Activated T-helper 1 cell treated with Interleukin-2 at 50 U/mL for 16 hours (primary cell): ENCODE data around the gene LRRIQ4.
A peak's percentile ranks its signal among the peaks of the same experiment; 100 is the strongest.

ENCODE experiments used
- DNase-seq: peaks from one replicate; pipeline ENCODE4 v3.0.0-alpha.2; 2020; ENCODE audit warnings: low read depth

The LRRIQ4 gene

DNA sequence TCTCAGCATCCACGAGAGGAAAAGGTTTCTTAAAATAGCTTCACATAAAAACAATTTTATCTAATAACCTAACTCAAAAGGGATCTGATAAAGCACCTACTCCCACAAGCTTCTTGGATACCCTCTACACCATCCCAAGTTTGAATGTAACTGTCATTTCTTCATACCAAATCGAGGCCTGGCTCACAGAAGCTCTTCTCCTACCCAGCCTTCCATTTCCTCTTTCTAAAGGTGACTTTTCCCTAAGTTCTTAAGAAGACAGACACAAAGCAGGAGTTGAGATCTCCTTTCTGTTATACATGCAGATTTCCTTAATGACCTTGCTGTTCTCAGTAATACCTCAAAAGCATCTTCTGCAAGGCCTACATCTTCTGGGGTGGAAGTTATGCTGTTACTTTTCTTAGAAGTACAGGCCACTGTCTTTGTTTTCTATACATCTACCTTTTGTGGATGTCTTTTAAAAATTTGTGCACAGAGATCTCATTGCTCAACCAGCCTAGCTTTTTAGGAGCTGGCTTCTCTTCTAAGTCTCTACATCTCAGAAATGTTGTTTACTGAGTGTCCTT lies 3.4 kb upstream of the LRRIQ4 start:
- DNase-seq, result no peak

DNA sequence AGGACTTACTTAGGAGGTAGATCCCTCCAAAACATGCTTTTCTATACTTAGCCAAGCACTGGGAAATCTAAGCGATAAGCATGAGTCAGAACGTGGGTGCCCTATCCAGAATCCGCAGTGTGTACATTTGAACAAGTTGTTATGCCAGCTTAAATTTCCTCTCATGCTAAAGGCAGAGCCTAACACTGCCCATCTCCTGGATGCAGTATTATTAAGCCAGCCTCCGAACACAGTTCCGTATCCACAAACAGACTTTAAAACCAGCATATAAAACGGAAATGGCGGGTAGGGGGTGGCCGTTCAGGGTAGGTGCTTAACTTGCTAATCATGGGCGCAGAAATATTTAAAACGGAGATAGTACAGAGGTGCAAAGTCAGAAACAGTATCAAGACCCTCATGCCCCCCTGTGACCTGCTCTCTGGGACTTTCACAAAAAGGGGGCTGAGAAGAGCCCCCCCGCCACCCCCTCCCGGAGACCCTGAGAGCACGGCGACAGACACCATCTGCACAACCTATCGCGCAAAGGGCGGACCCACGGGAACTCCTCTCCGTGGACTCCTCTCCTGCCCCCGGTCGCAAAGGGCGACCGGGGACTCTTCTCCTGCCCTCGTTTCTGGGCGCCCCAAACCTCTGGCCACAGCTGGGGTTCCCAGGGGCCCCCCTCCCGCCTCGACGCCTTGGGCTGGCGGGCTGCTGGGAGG lies 889 bp upstream of the LRRIQ4 start:
- no peak for DNase-seq

DNA sequence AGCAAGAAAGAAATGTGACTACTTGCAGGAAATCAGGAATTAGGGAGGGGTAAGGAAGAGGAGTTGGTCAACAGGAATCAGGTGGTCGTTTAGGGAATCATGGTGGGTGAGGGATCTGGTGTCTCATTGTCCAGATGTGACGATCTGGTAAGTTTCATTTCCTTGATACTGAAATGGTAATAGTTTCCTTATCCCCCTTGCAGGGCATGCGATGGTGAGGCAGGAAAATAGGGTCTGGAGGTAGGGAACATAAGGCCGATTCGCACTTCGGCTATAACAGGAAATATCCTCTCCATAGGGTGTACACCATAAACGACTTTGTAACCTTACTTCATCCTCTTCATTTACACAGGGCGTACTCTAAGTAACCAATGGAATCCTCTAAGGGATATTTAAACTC lies 608 bp downstream of the LRRIQ4 start:
- no peak for DNase-seq

DNA sequence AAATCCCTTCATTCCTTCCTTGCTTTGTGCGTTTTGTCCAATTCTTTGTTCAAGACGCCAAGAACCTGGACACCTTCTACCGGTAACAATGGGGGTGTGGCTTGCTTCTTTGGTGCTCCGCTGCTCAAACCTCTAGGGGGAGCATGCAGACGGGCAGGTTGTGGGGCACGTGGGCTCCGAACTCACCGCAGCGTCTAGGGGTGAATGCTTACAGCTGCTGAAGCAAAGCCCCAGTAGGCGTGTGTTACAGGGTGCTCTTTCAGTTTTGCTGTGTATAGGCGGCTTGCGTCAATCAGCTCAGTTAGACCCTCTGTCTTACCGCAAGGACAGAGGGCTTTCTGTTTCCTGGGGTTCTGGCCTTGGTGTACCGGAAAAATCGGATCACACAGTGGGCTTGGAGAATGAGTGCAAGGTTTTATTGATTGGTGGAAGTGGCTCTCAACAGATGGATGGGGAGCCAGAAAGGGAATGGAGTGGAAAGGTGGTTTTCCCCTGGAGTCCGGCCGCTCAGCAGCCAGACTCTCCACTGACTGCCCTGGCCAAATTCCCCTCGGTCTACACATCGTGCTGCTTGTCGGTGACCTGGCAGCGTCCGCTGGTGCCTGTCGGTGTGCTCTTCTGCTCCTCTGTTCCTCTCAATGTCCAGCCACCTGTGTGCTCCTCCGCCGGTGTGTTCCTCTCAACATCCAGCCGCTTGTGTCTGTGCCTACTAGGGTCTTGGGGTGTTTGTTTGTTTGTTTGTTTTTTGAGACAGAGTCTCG lies 1.3 kb downstream of the LRRIQ4 start:
- DNase-seq, result peak; percentile 51

DNA sequence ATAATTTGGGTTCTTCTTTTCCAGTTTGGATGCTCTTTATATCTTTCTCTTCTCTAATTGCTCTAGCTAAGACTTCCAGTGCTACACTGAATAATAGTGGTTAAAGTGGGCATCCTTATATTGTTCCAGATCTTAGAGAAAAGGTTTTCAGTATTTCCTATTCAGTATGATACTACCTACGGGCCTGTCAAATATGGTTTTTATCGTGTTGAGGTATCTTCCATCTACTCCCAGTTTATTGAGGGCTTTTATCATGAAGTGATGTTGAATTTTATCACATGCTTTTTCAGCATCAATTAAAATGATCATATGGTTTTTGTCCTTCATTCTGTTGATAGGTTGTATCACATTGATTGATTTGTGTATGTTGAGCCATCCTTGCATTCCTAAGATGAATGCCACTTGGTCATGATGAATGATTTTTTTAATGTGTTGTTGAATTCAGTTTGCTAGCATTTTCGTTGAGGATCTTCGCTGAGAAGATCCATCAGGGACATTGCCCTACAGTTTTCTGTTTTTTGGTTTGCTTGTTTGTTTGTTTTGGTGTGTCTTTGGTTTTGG lies 3.0 kb downstream of the LRRIQ4 start:
- no peak for DNase-seq

DNA sequence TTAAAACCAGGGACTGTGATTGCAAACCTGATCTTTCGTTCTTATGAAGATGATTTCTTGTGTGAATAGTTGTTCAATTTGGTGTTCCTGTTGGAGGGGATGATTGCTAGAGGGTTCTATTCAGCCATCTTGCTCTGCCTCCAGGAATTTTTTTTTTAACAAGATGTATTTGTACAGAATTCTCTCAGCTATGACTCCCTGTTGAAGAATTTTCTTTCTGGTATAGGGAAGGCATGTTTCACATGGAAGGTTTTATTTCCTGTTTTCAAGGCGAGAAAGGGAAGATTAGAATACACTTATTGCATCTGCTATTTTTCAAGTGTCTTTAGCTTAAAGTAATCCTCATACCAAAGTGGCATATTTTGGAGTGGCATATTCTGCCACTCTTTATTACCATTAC lies 5.6 kb downstream of the LRRIQ4 start:
- no peak for DNase-seq

DNA sequence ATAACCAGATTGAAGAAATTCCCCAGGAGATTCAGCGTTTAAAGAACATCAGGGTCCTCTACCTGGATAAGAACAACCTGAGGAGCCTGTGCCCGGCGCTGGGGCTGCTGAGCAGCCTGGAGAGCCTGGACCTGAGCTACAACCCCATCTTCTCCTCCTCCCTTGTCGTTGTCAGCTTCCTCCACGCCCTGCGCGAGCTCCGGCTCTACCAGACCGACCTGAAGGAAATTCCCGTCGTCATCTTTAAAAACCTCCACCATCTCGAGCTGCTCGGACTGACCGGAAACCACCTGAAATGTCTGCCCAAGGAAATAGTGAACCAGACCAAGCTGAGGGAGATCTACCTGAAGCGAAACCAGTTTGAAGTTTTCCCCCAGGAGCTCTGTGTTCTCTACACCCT lies 9.4 kb downstream of the LRRIQ4 start:
- DNase-seq, result no peak

DNA sequence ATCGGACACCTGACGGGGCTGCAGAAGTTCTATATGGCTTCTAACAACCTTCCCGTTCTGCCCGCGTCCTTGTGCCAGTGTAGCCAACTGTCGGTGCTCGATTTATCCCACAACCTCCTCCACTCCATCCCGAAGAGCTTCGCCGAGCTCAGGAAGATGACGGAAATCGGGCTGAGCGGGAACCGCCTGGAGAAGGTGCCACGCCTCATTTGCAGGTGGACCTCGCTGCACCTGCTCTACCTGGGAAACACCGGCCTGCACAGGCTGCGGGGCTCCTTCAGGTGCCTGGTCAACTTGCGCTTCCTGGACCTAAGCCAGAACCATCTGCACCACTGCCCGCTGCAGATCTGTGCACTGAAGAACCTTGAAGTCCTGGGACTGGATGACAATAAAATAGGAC lies 9.9 kb downstream of the LRRIQ4 start:
- DNase-seq, result no peak

DNA sequence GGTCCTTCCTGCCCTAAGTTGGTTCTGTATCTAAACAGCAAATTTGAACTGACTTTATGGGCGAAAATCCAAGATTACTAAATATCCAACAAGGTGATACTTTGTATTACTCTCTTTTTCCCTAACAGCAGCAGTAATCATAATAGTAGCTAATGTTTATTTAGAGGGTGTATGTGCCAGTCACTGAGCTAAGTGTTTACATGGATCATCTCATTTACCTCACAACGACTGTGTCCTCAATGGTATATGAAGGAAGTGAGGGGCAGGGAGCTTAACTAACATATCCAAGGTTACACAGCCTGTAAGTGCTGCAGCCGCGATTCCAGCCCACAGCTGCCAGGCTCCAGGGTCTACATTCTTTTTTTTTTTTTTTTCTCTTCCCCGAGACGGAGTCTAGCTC lies 10.3 kb downstream of the LRRIQ4 start:
- no peak for DNase-seq

DNA sequence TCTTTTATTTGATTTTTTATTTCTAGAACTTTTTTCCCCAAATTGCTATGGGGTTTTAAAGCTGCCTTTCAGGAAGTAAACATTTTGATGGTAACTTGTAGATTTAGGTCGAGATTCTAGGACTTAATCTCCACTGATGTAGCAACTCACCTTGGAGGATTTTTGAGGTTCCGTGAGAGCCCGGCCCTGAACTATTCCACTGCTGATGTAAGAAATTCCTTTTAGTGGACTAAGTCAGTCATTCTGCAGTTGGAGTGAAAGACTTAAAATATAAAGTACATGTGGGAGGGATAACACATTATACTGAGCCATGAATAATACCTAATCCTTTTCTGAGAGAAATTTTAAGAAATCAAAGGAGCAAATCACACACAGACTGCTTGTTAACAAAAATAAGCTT lies 12.6 kb downstream of the LRRIQ4 start:
- no peak for DNase-seq

DNA sequence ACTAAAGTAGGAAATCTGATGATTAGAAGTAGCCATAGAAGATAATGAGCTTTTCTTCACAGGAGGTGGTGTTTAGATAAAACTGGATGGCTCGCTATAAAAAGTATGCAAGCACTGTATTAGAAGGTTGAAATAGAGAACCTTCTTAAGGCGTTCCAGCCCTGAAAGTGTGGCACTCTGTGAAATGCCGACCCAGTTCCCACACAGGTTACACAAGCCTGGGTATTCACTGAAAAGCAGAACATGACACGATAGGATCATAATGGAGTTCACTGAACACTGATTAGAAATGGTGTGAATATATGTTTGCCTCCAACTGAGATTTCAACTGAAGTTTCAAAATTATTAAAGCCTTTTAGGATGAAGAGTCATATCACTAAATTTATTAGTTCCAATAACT lies 15.0 kb downstream of the LRRIQ4 start:
- DNase-seq, result no peak

DNA sequence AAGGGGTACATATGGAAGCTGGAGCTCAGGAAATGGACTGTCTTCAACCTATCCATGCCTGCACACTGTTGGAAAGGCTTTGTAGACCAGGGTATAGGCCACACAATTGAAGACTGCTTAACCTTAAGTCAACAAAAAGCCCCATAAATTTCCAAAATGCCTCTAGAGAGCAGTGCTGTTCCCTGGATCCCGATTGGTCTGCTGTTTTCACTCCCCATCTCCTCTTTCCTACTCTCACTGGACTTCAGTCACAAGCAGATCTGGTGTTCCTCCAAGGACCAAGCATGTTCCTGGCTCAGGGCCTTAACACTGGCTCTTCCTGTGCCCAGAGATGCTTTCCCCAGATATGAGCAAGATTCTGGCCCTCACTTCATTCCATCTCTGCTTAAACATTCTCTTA lies 22.9 kb downstream of the LRRIQ4 start:
- no peak for DNase-seq

DNA sequence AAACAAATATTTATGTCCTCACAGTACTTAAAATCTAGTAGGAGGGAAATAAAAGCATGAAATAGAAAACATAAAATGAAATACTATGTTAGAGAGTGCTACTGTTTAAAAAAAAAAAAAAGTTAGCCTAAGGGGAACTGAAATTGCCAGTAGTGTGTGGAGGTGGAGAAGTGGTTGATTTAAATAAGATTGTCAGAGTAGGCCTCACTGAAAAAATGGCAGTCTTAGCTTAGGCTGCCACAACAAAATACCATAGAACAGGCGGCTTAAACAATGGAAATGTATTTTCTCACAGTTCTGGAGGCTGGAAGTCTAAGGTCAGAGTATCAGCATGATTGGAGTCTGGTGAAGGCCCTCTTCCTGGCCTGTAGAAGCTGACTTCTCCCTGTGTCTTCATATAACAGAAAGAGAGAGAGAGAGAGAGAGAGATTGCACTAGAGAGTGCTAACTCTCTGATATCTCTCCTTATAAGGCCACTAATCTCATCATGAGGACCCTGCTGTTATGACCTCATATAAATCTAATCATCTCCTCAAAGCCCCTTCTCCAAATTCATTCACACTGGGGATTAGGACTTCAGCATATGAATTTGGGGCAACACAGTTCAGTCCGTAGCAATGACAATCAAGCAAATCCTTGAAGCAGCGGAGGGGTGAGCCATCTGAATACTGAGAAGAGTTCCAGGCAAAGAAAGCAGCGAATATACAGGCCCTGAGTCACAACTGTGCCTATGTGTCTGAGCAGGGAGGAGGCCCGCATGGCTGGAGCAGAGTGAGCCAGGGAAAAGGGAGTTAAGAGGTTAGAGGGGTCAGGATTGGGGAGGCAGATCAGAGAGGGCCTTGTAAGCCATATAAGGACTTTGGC lies 23.6 kb downstream of the LRRIQ4 start:
- no peak for DNase-seq

DNA sequence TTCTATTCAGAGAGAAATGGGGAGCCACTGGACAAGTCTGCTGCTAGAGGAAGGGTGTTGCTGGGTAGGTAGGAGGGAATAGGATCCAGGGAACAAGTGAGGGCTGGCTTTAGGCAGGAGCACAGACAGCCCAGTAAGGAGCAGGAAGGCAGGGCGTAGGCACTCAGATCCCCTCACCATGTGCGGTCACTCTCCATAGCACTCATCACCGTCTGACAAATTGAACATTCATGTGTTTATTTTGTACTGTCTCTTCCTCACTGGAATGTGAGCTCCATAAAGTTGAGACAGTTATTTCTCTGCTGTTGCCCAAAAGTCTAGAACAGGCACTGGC lies 24.2 kb downstream of the LRRIQ4 start:
- no peak for DNase-seq

DNA sequence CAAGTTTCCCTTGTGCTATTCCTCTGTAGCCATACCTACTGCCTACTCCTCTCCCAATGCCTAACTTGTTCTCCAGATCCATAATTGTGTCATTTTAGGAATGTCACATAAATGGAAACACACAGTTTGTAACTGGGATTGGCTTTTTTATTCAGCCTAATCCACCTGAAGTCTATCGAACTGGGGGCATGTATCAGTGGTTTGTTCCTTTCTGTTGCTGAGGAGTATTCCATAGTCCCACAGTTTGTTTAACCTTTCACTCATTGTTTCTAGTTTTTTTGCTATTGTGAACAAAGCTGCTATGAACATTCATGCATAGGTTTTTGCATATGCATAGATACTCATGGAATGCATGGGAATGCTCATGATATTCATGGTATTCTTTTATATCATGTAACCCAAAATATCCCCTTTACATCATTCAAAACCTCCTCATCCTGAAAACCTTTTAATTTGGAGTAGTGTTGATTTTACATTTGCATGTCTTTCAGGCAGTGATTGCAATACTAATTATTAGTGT lies 25.9 kb downstream of the LRRIQ4 start:
- DNase-seq, result no peak

DNA sequence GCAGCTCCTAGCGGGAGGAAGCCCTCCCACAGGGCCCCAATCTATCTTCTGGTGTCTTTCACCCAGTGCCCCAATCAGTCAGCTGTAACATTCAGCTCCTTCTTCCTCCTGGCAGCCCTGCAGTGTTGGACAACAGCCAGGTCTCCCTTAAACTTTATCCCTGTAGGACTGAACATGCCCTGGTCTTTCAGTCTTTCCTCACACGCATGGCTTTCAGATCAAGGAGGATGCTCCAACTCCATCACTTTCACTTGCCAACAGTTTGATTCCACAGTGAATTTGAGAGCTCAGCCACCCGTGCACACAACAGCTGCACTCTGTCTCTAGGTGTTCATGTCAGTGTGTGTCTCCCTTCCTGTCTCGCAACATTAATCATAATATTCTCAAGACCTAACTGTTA lies 28.5 kb downstream of the LRRIQ4 start:
- no peak for DNase-seq

DNA sequence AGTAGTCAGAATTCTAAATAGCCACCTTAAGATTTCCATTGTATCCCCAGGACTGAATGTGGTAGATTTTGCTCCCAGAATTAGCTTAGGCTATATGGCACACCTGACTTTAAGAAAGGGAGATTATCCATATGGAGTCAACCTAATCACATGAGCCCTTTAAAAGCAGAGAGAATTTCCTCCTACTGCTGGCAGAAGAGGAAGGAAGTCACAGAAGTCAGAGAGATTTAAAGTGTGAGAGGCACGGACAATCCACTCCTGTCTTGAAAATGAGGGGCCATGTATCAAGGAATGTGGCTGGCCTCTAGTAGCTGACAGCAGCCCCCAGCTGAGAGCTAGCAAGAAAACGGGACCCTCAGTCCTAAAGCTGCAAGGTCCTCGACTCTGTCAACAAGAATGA lies 30.3 kb downstream of the LRRIQ4 start:
- no peak for DNase-seq

DNA sequence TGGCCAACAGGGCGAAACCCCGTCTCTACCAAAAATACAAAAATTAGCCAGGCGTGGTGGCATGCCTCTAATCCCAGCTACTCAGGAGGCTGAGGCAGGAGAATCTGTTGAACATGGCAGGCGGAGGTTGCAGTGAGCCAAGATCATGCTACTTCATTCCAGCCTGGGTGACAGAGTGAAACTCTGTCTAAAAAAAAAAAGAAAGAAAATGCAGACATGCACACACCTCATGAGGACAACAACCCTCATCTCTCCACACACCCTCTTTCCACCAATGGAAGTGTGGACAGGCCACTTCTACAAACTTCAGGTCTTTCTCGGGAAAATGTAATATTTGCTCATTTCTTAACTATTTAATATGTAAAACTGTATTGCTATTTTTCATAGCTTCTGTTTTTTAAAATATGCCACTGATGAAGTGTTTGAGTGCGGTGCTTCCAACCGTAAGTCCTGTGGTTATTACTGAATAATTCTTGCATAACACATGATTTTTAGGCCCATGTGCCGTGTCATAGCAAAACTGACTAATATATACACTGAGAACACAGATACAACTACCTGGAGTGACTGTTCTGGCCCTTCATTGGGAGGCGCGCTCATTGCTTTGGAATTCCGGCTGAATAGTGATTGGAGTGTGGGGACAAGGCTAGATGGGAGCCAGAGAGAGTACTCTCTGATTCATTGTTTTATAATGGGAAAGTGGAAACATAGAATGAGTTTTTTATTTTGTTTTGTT lies 34.0 kb downstream of the LRRIQ4 start:
- no peak for DNase-seq

DNA sequence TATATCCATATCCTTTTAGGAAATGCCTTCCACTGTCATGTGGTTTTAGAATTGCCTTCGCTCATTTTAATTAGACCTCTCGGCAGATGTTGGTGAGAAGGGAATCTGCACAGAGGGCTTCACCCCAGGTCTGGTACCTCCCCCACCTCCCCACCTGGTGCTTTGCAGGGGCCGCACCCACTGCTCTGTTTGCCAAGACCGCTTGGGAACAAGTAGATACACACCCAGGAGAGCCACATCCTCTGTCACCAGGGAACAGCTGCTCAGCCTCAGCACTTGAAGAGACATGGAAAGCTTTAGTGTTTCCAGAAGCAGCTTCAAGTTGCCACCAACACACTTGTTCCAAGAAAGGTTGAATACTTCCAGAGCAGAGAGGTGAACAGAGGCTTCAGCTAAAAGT lies 35.2 kb downstream of the LRRIQ4 start:
- DNase-seq, result no peak

DNA sequence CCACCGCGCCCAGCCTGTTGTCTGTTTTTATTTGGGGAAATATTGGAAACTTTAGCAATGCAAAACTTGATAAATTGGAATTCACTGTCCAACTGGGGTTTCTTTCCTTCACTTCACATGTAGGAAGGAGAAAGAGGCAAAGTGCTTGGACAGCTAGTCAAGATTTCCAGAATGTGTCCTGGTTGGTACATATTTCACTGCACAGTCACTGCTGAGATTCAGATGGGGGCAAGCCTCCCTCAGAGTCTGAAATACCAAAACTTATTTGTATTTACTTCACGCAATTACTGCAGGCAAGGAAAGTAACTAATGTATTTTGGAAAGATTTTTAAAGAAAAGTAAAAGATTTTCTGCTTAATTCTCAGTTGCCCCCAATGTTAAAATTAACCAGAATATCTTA lies 36.1 kb downstream of the LRRIQ4 start:
- DNase-seq, result no peak

DNA sequence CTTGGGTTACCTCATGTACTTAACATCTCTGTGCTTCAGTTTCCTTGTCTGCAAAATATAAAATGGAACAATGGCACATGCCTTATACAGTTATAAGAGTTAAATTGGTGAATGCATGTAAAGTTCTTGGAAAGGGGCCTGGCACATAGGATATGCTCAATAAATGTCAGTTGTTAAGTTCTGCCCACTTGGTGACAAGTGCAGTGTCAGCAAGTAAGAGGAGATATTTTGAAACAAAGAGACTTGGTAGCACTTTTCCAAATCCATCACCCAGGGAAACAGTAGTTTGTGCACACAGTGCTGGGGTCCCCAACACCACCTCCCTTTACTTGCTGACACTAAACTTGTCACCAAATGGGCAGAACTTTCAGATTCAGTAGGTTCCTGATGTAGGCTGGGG lies 37.9 kb downstream of the LRRIQ4 start:
- no peak for DNase-seq

DNA sequence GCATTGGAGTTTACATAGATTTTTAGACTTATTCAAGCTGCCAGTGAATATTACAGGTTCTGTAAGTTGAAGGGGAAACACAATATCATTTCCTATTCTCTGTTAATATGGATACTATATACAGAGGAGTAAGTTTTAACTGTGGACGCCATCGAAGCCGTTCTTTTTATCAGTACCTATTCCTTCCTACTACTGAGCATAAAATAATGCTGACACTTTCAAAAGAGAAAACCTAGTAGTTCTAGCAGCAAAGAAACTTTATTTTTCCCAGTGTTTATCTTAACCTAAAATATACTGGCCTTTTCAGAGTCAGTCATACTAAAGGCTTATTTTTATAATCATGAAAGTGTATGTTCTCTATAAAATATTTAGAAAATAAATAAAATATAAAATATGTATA lies 42.8 kb downstream of the LRRIQ4 start:
- no peak for DNase-seq
